HepG2 (cell line): ENCODE results near the gene SLC22A23. TPM values are rescaled to one million over a fixed set of nuclear protein-coding genes. Genes with fewer than 3 reads are reported as not detected.

Experiments
- ATAC-seq: fragments of 200-7000 bp; cut with Tn5 transposase; 3 replicates; pipeline ENCODE4 v1.9.1; 2020; ENCODE audit warnings: mild to moderate bottlenecking, moderate library complexity
- BruUV-seq: library from RNA; stranded (reverse); fragments of 400-500 nt; replicated peaks from 2 replicates; lab custom pipeline; 2021; lab: Mats Ljungman, UMichigan
- CTCF ChIA-PET: fragments of 300-600 bp; formaldehyde crosslinking; extraction: SDS; loops from one replicate; lab custom pipeline; 2021; ENCODE audit warnings: low total read pairs, inconsistent platforms, low intra/inter-chr PET ratio; lab: Yijun Ruan, JAX
- POLR2A ChIA-PET: fragments of 350-600 bp; sonication (Branson Sonifier 250); formaldehyde crosslinking; loops from one replicate; lab custom pipeline; 2020; ENCODE audit warnings: antibody characterized with exemption, inconsistent platforms; lab: Yijun Ruan, JAX
- DNase-seq: peaks from one replicate; pipeline ENCODE4 v3.0.0-alpha.2; 2015; ENCODE audit warnings: low spot score
- FAIRE-seq: peaks from 3 replicates; lab custom pipeline; 2011; peaks lifted over from hg19 to GRCh38; lab: Jason Lieb, UNC
- H2AFZ ChIP-seq: one replicate; pipeline ENCODE4 v1.6.1; 2011; ENCODE audit warnings: low read length, inconsistent platforms
- H3K27ac ChIP-seq: fragments of 300-600 bp; 3 replicates; pipeline ENCODE4 v1.8.0; 2011; ENCODE audit warnings: mixed run types, mild to moderate bottlenecking, mixed read lengths, low read length, inconsistent platforms; ENCODE audit not compliant: insufficient read depth; ENCODE audit errors: extremely low read length
- H3K27me3 ChIP-seq, 2 experiments: fragments of 200-600 bp in 1 of 2; 2 replicates in 1 of 2; 3 replicates in 1 of 2; pipeline versions ENCODE4 v1.6.0 to v1.8.0; 2011; ENCODE audit warnings: low read length in 2 of 2, mild to moderate bottlenecking in 2 of 2, moderate library complexity in 2 of 2, inconsistent platforms in 1 of 2; ENCODE audit not compliant: insufficient read depth in 2 of 2, control insufficient read depth in 1 of 2
- H3K36me3 ChIP-seq, 2 experiments: fragments of 200-600 bp in 1 of 2; replicated peaks in 1 of 2; 2 replicates in 1 of 2; 3 replicates in 1 of 2; pipeline versions ENCODE4 v1.5.1 to v1.8.0; 2011; ENCODE audit warnings: low read length in 2 of 2, inconsistent platforms in 1 of 2; ENCODE audit not compliant: insufficient read depth in 2 of 2, control insufficient read depth in 1 of 2
- H3K4me1 ChIP-seq: 2 replicates; pipeline ENCODE4 v1.5.1; 2012; ENCODE audit warnings: low read length, inconsistent platforms; ENCODE audit not compliant: insufficient read depth
- H3K4me2 ChIP-seq: 2 replicates; pipeline ENCODE4 v1.6.0; 2011; ENCODE audit warnings: low read depth, low read length, inconsistent platforms
- H3K4me3 ChIP-seq, 3 experiments: fragments of 200-600 bp in 1 of 3; sonication (generic), shearing (Covaris generic) in 1 of 3; replicated peaks in 1 of 3; 2 replicates each; pipeline ENCODE4 v1.5.1; 2011 to 2016; ENCODE audit warnings: low read length in 3 of 3, inconsistent platforms in 2 of 3, low read depth in 2 of 3, mild to moderate bottlenecking in 2 of 3, control low read depth in 1 of 3, mixed read lengths in 1 of 3; ENCODE audit not compliant: insufficient read depth in 1 of 3
- H3K79me2 ChIP-seq: one replicate; pipeline ENCODE4 v1.6.1; 2011; ENCODE audit warnings: low read length, inconsistent platforms; ENCODE audit not compliant: insufficient read depth
- H3K9ac ChIP-seq: 2 replicates; pipeline ENCODE4 v1.6.0; 2011; ENCODE audit warnings: mild to moderate bottlenecking, low read depth, low read length, inconsistent platforms; ENCODE audit not compliant: insufficient read depth
- H3K9me3 ChIP-seq: 2 replicates; pipeline ENCODE4 v1.5.1; 2012; ENCODE audit warnings: mild to moderate bottlenecking, low read length
- H4K20me1 ChIP-seq: 2 replicates; pipeline ENCODE4 v1.6.0; 2011; ENCODE audit warnings: inconsistent platforms, mild to moderate bottlenecking, low read length, moderate library complexity; ENCODE audit not compliant: insufficient read depth
- GABPA ChIP-seq, 2 experiments: IDR thresholded peaks; 2 replicates each; pipeline ENCODE4 v1.6.1; 2011 to 2016; ENCODE audit warnings: low read depth in 2 of 2, low read length in 1 of 2, missing biosample characterization in 1 of 2, missing genetic modification characterization in 1 of 2
- RERE ChIP-seq: IDR thresholded peaks from 2 replicates; pipeline ENCODE4 v1.6.1; 2016; ENCODE audit warnings: low read depth, missing genetic modification reagents, missing compliant biosample characterization
- TFDP2 ChIP-seq: sonication (generic); formaldehyde crosslinking; IDR thresholded peaks from 2 replicates; pipeline ENCODE4 v1.4.0; 2020; ENCODE audit warnings: missing genetic modification reagents
- YEATS2 ChIP-seq: sonication (generic); formaldehyde crosslinking; IDR thresholded peaks from 2 replicates; pipeline ENCODE4 v1.4.0; 2020; ENCODE audit warnings: missing genetic modification reagents, borderline replicate concordance
- ZBTB4 ChIP-seq: sonication (generic); formaldehyde crosslinking; IDR thresholded peaks from 2 replicates; pipeline ENCODE4 v1.4.0; 2020; ENCODE audit warnings: missing genetic modification reagents, mild to moderate bottlenecking, borderline replicate concordance
- ZNF383 ChIP-seq: sonication (generic); formaldehyde crosslinking; IDR thresholded peaks from 2 replicates; pipeline ENCODE4 v1.4.0; 2020; ENCODE audit warnings: missing genetic modification reagents, mild to moderate bottlenecking, borderline replicate concordance
- ZNF605 ChIP-seq: sonication (generic); formaldehyde crosslinking; IDR thresholded peaks from 2 replicates; pipeline ENCODE4 v1.8.0; 2022; ENCODE audit warnings: mild to moderate bottlenecking, missing genetic modification reagents
- ZNF674 ChIP-seq: sonication (generic); formaldehyde crosslinking; IDR thresholded peaks from 2 replicates; pipeline ENCODE4 v1.5.0; 2020; ENCODE audit warnings: low read depth, mild to moderate bottlenecking, missing genetic modification reagents
- WGBS: methylation state at CpG from one replicate; pipeline ENCODE4 v1.1.6; 2017; ENCODE audit warnings: low lambda C conversion rate; 5-methylcytosine and 5-hydroxymethylcytosine counted together
- in situ Hi-C: cut with HindIII; loops from 2 replicates; pipeline ENCODE4 v1.10.0; 2017; ENCODE audit warnings: low pct_unique_long_range_greater_than_20kb; ENCODE audit not compliant: extremely low pct_ligation_motif_present
- intact Hi-C: fragments of 100-400 bp; cut with micrococcal nuclease; formaldehyde crosslinking; loops from one replicate; pipeline ENCODE4 v1.10.0; 2022; ENCODE audit not compliant: unreplicated experiment
- polyA plus RNA-seq, 8 experiments: library from polyadenylated mRNA; depleted of rRNA in 3 of 8; stranded (reverse) in 7 of 8; unstranded in 1 of 8; fragments of >200 nt; fragmentation: Illumina TruSeq in 4 of 8; extraction: Trizol in 4 of 8; gene quantifications; 2 replicates each; pipeline versions ENCODE4 v1.2.1 to v1.2.3, GENCODE V29; 2011 to 2016; ENCODE audit warnings: low read depth in 4 of 8, missing spikeins in 1 of 8, mixed read lengths in 1 of 8; ENCODE audit not compliant: insufficient read depth in 1 of 8
- total RNA-seq, 5 experiments: library from RNA; depleted of rRNA; stranded (reverse); fragments of >200 nt; fragmentation: Illumina TruSeq; extraction: Trizol; gene quantifications; 2 replicates each; pipeline ENCODE4 v1.2.3, GENCODE V29; 2016; ENCODE audit warnings: low read depth in 1 of 5
- TF ChIP-seq, protein P1 (sequence below): sonication (generic); formaldehyde crosslinking; IDR thresholded peaks from 2 replicates; pipeline ENCODE4 v1.4.0; 2020; ENCODE audit warnings: mild to moderate bottlenecking, low read depth, missing genetic modification reagents
- TF ChIP-seq, protein P2 (sequence below): sonication (generic); formaldehyde crosslinking; IDR thresholded peaks from 2 replicates; pipeline ENCODE4 v1.4.0; 2020; ENCODE audit warnings: missing genetic modification reagents

Gene SLC22A23
- total and polyA plus RNA-seq, 2 of the 13 experiments (the other 11 are each of a cell fraction or from before 2014, with no cell fraction given) = 11.8 to 17.5 TPM

DNA sequence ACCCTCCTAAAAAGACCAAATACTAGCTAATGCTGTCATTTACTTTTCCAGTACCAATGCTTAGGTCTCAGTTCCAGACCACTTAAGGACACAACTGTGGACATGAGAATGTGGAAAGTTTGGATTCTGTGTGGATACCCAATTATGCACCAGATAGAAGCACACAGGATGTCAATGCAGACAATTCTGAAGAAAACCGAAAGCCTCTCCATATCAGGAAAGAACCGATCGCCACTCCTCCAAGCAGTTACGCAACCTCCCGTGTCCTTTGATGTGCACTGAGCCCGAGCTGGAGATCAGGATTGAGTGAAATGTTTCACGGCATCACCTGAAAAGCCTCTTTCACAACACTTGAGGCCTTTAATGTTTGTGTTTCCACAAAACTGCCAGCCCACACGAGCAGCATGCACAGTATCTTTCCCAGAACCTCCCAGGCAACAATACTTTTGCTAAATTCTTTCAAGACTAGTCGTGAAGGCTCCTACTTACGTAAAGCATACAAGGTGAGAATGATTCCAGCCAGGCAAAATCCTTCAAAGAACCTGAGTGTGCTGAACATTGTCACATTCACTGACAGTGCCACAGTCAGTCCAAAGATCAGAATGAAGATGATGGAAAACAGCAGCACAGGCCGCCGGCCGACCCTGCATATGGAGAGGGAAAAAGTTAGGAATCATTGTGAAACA is 47.0 kb downstream of the SLC22A23 start:
- 0% methylated on average over 13 of the region's 13 CpGs for WGBS
- peak overlapping the region; percentile 21 to 61 (median 23); a peak in 4 of 6 replicates for H3K4me3 ChIP-seq
- DNase-seq = peak; percentile 99
- peaks cover 100% of the 10 kb centered on the region for H3K4me1 ChIP-seq
- H2AFZ ChIP-seq = no peak overlapping the region
- intact Hi-C loops (loop anchor here (1.0 to 10.0 kb wide), 5 partner anchors 30 to 322 kb away; no protein-coding TSS in a partner anchor), in situ Hi-C loops (loop anchor here (5.0 kb wide), 1 partner anchor 92 kb away; no protein-coding TSS in a partner anchor)
- H3K27ac ChIP-seq = peak overlapping the region; percentile 93
- H4K20me1 ChIP-seq = no peaks in the 10 kb centered on the region
- ChIA-PET POLR2A (interaction anchor here (0.7 to 12.5 kb wide), 13 partner anchors 10 to 85 kb away, joined by 3 to 271 read pairs (median 5); partner anchors contain the start of gene SLC22A23), CTCF (interaction anchor here (1.5 to 2.5 kb wide), 3 partner anchors 47 to 322 kb away, joined by 6 to 8 read pairs (median 7); partner anchors contain the start of gene SLC22A23)
- no TSS peak for BruUV-seq
- peaks cover 55% of the 10 kb centered on the region for H3K79me2 ChIP-seq
- peaks cover 8 to 38% of the 10 kb centered on the region in 2 experiments for H3K36me3 ChIP-seq
- no peaks in the 10 kb centered on the region for H3K27me3 ChIP-seq
- H3K9ac ChIP-seq = peak overlapping the region; percentile 74
- ATAC-seq = peak; percentile 63
- no peaks in the 10 kb centered on the region; the same call in 1 of the 2 replicates for H3K9me3 ChIP-seq
- peak; percentile 97 for FAIRE-seq
- H3K4me2 ChIP-seq = peak overlapping the region; percentile 84
- TF ChIP-seq YEATS2 (CRISPR knock-in tag) = peak; percentile 79; the same call in 1 of the 2 replicates
- peak; percentile 98; the same call in 1 of the 2 replicates for TF ChIP-seq ZBTB4 (CRISPR knock-in tag)
- TF ChIP-seq, protein P1, sequence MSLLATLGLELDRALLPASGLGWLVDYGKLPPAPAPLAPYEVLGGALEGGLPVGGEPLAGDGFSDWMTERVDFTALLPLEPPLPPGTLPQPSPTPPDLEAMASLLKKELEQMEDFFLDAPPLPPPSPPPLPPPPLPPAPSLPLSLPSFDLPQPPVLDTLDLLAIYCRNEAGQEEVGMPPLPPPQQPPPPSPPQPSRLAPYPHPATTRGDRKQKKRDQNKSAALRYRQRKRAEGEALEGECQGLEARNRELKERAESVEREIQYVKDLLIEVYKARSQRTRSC = no peak
- TF ChIP-seq TFDP2 (CRISPR knock-in tag) = peak; percentile 82
- TF ChIP-seq, protein P2, sequence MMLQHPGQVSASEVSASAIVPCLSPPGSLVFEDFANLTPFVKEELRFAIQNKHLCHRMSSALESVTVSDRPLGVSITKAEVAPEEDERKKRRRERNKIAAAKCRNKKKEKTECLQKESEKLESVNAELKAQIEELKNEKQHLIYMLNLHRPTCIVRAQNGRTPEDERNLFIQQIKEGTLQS (CRISPR knock-in tag) = peak; percentile 81; the same call in 1 of the 2 replicates
- TF ChIP-seq RERE = peak; percentile 98
- TF ChIP-seq GABPA (IDR thresholded peaks at IDR 0.05; ENCODE audit: low read depth, low read length) = no peak
- peak; percentile 58; the same call in 1 of the 2 replicates for TF ChIP-seq GABPA (CRISPR knock-in tag; IDR thresholded peaks at IDR 0.05; ENCODE audit: low read depth)
- no peak for TF ChIP-seq ZNF383 (CRISPR knock-in tag)
- peak; percentile 66 for TF ChIP-seq ZNF605 (CRISPR knock-in tag)
- TF ChIP-seq ZNF674 = 0 out of 2 replicates have a peak, but pooled peaks have one; percentile 51
